ENCODE results near the gene MYO3A.

Gene MYO3A, protein sequence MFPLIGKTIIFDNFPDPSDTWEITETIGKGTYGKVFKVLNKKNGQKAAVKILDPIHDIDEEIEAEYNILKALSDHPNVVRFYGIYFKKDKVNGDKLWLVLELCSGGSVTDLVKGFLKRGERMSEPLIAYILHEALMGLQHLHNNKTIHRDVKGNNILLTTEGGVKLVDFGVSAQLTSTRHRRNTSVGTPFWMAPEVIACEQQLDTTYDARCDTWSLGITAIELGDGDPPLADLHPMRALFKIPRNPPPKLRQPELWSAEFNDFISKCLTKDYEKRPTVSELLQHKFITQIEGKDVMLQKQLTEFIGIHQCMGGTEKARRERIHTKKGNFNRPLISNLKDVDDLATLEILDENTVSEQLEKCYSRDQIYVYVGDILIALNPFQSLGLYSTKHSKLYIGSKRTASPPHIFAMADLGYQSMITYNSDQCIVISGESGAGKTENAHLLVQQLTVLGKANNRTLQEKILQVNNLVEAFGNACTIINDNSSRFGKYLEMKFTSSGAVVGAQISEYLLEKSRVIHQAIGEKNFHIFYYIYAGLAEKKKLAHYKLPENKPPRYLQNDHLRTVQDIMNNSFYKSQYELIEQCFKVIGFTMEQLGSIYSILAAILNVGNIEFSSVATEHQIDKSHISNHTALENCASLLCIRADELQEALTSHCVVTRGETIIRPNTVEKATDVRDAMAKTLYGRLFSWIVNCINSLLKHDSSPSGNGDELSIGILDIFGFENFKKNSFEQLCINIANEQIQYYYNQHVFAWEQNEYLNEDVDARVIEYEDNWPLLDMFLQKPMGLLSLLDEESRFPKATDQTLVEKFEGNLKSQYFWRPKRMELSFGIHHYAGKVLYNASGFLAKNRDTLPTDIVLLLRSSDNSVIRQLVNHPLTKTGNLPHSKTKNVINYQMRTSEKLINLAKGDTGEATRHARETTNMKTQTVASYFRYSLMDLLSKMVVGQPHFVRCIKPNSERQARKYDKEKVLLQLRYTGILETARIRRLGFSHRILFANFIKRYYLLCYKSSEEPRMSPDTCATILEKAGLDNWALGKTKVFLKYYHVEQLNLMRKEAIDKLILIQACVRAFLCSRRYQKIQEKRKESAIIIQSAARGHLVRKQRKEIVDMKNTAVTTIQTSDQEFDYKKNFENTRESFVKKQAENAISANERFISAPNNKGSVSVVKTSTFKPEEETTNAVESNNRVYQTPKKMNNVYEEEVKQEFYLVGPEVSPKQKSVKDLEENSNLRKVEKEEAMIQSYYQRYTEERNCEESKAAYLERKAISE (N-terminal part only)

DNA sequence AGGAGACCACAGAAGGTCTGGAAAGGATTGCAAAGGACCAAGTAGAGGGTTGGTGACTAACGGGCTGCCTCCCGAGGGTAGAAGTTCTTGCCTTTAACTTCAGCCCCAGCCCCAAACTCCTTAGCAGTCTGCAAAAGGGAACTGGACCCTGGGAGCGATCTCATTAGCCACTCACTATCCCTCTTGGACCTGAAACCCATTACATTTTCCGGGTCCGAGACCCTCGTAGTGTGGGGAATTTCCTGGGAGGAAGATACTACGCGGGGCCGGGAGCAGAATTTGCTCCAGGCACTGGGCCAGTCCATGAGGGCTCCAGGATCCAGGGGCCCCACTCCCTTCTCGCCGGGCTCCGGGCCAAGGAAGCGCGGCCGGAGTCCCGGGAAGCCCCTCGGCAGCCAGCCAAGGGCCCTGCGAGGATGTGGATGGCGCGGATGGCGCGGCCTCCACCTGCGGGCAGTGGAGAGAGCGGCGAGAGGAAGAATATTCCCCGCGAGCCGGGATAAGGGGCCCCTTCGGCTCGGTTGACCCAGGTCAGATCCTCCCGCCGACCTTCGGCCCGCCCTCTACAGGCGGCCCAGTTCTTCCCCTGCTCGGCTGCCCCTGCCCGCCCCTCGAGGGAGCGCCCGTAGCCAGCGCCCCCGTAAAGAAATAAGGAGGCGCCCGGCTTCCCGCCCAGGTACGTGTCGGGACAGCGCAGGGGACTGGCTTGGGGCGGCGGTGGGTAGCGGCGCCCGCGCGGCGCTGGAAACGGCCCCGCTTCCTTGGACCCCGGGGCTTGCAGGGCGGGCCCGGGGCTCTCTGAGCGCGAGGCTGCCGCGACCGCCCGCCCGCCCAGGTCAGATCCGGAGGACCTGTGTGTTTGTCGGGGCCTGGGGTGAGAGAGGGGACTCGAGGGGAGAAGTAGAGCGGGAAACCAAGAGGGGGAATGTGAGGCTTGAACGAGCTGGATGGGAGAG lies at the start of gene MYO3A:
Gene MYO3A, plus strand, starts transcription at position 577 of the 956 bp plus-strand sequence. CDS start 17,882 bp downstream, outside the sequence.
- TF ChIP-seq, protein P1, sequence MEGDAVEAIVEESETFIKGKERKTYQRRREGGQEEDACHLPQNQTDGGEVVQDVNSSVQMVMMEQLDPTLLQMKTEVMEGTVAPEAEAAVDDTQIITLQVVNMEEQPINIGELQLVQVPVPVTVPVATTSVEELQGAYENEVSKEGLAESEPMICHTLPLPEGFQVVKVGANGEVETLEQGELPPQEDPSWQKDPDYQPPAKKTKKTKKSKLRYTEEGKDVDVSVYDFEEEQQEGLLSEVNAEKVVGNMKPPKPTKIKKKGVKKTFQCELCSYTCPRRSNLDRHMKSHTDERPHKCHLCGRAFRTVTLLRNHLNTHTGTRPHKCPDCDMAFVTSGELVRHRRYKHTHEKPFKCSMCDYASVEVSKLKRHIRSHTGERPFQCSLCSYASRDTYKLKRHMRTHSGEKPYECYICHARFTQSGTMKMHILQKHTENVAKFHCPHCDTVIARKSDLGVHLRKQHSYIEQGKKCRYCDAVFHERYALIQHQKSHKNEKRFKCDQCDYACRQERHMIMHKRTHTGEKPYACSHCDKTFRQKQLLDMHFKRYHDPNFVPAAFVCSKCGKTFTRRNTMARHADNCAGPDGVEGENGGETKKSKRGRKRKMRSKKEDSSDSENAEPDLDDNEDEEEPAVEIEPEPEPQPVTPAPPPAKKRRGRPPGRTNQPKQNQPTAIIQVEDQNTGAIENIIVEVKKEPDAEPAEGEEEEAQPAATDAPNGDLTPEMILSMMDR (conservative IDR thresholded peaks at IDR 0.05) = no peak
- TF ChIP-seq ZFX (IDR thresholded peaks at IDR 0.05) = no peak
- no peak within 1 kb of the TSS for H3K27ac ChIP-seq

DNA sequence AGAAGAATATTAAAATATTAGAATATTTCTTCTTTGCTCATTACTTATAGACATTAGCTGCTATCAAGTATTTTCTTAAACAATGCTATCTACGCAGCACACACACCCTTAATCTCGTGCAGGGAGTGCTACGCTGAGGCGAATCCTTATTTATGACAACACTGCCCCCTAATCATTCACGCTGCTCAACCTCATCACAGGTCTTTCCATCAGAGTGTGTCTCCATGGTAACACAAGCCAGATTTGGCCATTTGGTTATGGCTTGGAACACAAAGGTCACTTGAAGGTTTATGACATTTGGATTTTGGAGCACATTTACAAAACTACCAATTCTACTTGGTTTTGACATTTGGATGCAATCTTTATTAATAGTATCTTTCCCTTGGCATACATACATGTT lies 45.4 kb upstream of the MYO3A start:
- no peak overlapping the region for H3K27ac ChIP-seq
- TF ChIP-seq ZFX (IDR thresholded peaks at IDR 0.05) = no peak
- TF ChIP-seq, protein P1 (conservative IDR thresholded peaks at IDR 0.05) = no peak

DNA sequence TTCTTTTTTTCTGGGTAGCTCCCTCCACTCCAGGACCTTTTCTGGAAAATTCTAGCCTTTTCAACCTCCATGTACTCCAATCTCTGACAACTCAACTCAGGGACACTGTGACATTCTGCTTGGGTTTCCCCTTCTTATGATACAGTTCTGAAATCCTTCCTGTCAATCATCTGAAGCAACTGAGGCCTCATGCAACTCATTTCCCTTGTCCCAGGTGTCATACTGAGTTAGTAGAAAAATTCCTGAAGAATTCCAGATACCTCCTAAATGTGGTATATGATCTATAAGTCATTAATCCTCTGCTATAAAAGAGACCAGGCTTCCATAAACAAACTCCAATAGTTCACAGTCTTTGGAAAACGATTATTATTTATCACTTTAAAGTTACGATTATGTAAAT lies 43.0 kb upstream of the MYO3A start:
- no peak overlapping the region for H3K27ac ChIP-seq
- TF ChIP-seq ZFX (IDR thresholded peaks at IDR 0.05) = no peak
- TF ChIP-seq, protein P1 (conservative IDR thresholded peaks at IDR 0.05) = no peak

DNA sequence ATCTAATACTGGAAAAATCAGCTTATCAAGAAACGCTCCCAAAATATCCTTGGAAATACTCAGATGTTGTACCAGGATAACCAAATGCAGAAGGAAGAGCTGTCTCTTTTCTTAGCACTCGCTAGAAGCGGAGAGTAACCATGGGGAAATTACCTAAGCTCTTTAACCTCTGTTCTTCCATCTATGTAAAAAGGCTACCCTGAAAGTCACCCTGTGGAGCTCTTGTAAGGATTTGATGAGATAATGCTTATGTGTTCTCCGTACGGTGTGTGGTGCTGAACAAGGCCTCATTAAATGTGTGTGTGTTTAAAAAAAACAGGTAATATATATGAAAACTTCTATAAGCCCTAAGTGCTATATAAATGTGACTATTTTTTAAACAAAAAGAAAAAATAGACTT lies 38.2 kb upstream of the MYO3A start:
- no peak for TF ChIP-seq ZFX (IDR thresholded peaks at IDR 0.05)
- TF ChIP-seq, protein P1 (conservative IDR thresholded peaks at IDR 0.05) = no peak
- no peak overlapping the region for H3K27ac ChIP-seq

DNA sequence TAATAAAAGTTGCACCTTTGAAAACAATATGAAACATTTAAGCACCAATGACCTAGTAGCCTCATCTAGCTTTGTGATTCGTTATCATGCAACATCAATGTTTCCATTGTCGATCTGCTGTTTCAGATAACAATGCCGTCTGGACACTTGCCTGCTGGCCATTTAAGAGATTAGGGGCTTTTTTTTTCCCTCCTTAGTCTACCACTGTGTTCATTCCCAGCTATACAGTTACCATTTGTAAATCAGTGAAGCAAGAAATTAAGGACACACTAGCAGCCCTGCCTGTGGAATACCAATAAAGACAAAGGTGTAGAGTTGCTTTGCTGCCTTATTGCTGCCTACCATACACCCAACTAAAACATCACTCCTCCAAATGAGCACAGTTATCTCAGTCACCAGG lies 37.6 kb upstream of the MYO3A start:
- no peak for TF ChIP-seq ZFX (IDR thresholded peaks at IDR 0.05)
- TF ChIP-seq, protein P1 (conservative IDR thresholded peaks at IDR 0.05) = no peak
- H3K27ac ChIP-seq = no peak overlapping the region

DNA sequence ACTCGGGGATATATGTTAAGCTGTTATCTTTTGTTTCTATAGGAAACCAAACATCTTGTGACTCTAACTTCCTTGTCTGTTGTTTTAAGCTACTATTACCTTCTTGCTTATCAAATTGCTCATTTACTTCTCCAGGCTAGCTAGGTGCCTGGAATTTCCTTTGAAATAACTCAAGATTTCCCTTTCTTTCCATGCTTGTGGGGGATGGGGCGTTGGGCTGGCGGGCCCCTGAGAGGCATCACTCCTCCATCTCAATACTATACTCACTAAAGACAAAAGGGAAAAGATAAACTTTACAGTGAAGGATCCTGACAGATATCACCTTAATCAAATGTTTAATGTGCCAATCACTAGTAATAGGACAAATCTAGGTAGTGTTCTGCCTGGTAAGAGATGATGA lies 34.7 kb upstream of the MYO3A start:
- H3K27ac ChIP-seq = no peak overlapping the region
- TF ChIP-seq ZFX (IDR thresholded peaks at IDR 0.05) = no peak
- TF ChIP-seq, protein P1 (conservative IDR thresholded peaks at IDR 0.05) = no peak
